Stimulated activated CD4-positive, alpha-beta T cell treated with anti-CD3 and anti-CD28 coated beads, Interleukin-2, amount 100 ng/mL, for 24 hours (primary cell): ENCODE measurements around the gene AUTS2.

Experiments used
- DNase-seq, 2 donors: peaks; one replicate each; pipeline ENCODE4 v3.0.0-alpha.2; 2020

AUTS2 gene

GRCh38 chr7:70298780-70299471 is 700.7 kb downstream of the AUTS2 start:
- no peak for DNase-seq

DNA sequence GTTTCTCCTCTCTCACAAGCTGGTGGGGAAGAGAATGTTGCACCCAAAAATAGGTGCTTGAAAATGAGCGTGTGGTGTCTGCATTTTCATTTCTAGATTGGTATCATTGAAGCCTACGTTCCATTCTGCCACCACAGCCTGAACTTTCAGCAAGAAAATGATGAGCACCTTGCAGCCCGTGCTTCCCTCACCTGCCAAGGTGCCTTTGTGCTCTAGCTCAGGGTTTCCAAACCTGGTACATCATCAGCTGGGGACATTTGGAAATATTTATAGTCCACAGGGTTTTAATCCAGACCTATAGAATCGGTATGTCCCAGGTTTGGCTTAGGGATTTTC is 701.2 kb downstream of the AUTS2 start:
- DNase-seq: no peak

DNA sequence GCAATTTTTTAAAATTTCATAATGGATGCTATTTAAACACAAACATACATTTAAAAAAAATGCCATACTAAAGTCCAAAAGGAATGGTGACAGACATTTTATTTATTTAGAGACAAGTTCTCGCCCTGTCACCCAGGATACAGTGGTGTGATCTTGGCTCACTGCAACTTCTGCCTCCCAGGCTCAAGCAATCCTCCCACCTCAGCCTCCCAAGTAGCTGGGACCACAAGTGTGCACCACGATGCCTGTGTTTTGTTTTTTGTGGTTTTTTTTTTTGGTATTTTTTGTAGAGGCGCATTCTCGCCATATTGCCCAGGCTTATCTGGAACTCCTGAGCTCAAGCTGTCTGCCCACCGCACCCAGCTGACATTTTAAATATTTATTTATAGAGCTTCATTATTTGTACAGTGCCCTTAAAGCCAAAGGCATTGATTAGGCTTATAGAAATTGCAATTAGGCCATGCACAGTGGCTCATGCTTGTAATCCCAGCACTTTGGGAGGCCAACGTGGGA is 703.5 kb downstream of the AUTS2 start:
- DNase-seq: no peak

DNA sequence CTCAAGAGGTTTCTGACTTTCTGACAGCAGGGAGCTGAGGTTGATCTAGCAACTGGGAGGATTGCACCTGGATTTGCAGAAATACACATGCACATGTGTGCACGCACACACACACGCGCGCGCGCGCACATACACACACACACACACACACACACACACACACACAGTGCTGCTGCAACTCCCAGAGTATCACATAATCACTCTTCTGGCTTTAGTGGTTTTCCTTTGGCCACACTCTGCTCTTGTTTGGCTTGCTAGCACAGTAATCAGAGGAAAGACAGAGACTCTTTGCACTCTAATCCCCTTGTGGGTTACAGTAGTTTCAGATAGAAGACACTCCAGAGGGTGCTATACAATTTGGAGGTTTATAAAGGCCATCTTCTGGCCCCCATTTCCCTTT is 705.0 kb downstream of the AUTS2 start:
- DNase-seq: no peak

DNA sequence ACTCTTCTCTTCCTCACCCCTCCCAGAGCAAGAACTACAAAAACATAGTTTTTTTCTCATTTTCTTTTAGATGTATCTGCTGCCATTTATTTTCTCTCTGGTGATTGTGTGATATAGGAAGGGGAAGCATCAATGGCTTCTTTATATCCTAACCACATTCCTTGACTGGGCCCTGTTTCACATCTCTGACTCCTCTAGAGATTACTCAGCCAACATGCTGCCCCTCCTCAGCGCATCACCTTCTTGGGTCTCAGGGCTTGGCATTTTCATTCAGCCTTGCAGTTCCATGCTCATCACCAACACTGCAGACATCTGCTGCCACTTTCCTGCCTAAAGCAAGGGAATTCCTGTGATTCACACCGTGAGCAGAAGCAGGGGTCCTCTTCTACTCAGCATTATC is 705.5 kb downstream of the AUTS2 start:
- DNase-seq: no peak

- DNase-seq: no peak
Observed at GRCh38 chr7:70306173-70306572, 707.9 kb downstream of the AUTS2 start.

DNA sequence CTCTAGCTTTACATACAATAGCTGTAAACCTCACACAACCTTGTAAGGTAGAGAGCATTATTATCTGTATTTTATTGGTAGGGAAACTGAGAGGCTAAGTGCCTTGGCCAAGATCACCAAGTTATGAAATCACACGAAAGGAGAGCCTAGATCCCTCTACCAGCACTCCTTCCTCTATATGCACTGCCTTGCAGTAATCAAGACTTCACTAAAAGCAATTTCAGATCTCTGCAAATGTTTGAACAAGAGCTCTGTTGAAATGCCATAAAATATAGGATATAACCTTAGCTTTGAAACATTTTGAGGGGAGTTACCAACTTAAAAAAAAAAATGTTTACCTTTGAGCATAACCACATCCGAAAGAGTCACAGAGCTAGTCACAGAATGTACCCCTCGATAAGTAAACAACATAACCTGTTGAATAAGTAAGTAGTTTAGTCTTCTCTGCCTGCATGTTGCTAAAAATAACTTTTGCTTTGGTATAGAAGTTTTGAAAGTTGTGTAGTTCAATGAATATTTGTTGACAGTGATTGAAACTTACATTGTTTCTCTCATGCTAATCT is 709.4 kb downstream of the AUTS2 start:
- DNase-seq: no peak

GRCh38 chr7:70312336-70312735 is 714.1 kb downstream of the AUTS2 start:
- DNase-seq: no peak

DNA sequence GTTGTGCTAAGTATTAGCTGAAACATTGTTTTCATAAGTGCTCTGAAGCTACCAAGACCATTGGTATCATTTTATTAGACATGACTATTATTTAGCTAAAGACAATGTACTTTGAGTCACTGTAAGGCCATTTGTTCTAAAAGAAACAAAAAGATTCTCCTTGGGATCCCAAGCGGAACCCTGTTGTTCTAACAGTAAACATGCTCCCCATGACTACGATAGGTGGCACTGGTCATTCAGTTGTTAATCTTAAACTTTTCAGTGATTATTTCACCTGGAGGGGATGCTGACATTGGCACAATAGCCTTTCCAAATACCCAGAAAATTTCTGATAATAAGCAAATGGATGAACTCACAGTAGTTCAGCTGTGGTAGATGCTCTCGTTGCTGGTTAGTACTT is 715.0 kb downstream of the AUTS2 start:
- DNase-seq: no peak

DNA sequence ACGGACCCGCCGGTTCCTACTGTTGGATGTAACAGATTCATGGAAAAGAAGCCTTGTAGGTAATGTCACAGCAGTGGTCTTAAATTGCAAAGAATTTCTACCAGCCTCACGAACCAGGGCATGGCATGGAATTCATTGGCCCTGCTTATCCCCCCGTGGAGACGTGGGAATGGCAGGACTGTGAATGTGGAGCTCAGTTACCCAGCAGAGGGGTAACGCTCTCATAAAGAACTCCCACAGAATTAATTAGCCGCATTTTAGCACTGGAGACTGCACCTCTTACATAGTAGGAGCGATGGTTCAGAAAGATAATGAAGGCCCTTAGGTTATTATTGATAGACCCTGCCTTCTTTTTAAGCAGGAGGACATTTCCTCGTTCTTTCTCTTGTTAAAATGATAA is 715.4 kb downstream of the AUTS2 start:
- DNase-seq: no peak

DNA sequence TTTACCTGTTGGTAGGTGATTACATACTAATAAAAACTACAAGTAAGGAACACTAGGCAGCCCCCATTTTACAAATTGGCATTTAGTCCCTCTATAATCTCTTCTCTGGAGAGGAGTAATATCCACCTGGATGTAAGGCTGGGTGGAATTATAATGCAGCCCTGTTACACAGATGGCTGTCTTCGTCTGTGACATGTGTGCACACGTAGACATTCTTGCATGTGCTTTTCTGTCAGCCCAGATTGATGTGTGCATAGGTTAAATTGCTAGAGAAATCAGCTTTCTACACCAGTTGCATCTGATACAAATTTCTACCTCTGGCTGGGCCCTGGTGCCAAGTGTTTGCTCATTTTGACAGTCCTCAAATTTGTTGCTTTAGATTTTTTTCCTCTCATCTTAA is 715.9 kb downstream of the AUTS2 start:
- no peak for DNase-seq

GRCh38 chr7:70316745-70317144 is 718.5 kb downstream of the AUTS2 start:
- no peak for DNase-seq

DNA sequence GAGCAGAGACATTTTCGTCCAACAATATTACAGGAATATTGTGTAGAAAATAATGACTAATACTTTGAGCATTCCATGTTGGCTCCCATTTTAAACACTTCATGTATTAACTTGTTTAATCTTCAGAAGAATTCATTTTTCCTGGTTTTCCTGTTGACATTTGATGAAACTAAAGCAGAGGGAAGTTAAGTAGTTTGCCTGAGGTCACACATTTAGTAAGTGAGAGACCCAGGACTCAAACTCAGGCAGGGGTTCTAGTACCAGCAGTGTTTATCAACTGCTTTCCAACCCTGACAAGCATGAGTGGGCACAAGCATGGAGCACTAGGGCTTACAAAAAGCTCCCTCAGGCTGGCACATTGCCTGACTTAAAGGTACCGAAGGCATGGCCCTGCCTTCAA is 719.1 kb downstream of the AUTS2 start:
- DNase-seq: no peak

DNA sequence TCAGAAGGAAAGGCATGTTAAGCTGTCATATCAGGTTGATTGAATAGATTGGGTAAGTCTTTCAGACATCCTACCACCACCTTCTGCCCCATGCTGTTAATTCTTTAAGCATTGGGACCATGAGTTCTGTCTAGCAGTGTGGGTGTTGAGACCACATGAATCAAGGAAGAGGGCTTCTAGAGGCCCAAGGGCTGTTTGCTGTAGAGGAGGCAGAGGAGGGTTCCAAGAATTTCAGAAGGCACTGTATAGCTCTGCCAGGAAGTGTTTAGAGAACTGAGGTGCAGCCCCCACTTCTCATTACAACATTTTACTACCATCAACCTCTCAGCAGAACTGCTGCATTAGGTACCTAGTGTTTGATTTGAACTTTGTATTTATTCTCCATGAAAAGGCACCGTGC is 720.2 kb downstream of the AUTS2 start:
- no peak for DNase-seq

DNA sequence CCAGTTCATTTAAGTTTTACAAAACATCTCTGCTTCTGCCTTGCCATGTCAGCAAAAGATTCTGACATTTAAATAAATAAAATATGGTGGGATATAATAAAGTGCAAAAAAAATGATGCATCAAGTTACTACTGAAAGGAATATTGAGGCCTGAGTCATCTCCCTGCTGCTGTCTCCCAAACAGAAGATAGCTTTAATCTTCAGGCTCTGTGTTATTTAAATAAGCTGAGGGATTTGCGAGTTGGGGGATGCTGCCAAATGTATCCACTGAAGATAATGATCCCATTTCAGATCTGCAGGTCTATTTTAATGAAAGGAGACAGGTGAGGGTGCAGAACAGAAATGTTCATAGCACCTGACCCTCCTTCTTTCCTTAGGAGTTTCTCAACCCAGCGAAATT is 720.8 kb downstream of the AUTS2 start:
- DNase-seq: no peak

DNA sequence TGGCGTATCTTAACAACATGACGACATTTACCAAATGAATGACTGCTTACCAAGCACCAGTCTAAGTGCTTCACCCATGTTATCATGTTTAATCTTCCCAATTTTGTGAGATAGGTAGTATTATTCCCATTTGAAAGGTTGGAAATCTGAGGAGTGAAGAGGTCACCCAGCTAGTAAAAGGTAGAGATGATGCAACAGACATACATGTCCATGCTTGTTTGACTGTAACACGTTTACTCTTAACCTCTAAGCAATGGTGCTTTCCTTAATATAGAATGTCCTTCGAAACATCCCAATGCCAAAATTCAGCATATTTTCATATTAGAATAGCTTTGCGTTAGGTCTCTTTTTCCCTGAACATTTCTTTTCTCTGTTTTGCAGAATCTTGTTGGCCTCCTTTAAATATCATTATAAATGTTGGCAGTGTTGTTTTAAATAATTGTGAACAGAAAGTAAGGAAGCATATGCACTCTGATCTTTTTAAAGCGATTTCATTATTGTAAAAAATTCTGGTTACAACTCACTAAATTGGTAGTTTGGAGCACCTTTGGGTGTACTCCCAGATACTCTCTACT is 722.8 kb downstream of the AUTS2 start:
- DNase-seq: no peak

GRCh38 chr7:70322856-70323255 is 724.6 kb downstream of the AUTS2 start:
- no peak for DNase-seq

- no peak for DNase-seq
Observed at GRCh38 chr7:70325509-70326101, 727.3 kb downstream of the AUTS2 start.

DNA sequence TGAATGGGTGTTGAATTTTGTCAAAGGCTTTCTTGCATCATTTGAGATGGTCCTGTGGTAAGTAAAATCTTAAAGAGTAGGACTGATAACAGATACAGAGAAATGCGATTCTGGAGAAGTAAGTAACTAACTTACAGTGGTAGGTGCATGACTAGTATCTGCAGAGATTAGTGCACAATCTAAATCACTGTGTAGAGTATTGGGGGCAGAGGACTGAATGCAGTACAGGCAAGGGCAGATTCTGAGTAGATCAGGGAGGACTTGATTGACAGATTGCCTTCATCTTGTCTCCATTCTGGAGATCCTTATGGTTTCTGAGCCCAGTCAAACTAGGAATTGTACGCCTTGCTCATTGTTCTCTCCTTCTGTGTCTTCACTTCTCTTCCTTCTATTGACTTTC is 736.0 kb downstream of the AUTS2 start:
- no peak for DNase-seq

GRCh38 chr7:70334871-70335270 is 736.6 kb downstream of the AUTS2 start:
- no peak for DNase-seq

GRCh38 chr7:70336536-70336935 is 738.3 kb downstream of the AUTS2 start:
- no peak for DNase-seq

DNA sequence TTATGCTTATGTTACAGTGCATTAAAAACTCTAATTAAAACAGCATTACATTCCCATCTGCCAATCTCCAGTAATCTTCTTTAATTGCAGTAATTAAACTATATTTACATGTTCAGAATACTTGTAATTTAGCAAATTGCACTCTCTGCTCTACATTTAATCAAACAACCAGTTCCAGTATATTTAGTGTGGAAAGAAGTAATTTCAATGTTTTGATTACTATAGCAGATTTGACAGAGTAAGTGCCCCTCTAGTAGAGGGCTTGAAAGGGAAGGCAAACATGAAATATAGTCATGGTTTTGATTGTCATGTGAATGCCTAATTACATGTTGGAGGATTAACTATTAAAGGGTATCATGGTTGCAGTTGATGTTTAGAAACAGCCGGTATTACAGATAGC is 739.7 kb downstream of the AUTS2 start:
- no peak for DNase-seq

DNA sequence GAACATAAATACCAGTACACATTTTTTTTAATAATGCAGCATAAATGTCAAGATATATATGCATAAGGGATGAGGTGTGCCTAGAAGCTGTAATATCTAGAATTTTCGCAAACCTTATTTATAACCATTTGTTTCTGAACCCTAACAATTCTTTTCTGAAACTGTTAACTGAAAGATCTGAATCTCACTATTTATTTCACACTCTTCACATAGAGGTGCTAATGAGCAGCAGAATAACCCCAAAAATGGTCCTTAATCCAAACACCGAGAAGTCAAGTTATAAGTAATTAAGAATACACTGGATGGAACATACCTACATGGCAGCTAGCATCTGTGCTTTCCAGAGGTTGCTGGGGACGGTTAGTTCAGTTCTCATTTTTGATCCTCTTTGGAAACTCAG is 742.0 kb downstream of the AUTS2 start:
- no peak for DNase-seq

DNA sequence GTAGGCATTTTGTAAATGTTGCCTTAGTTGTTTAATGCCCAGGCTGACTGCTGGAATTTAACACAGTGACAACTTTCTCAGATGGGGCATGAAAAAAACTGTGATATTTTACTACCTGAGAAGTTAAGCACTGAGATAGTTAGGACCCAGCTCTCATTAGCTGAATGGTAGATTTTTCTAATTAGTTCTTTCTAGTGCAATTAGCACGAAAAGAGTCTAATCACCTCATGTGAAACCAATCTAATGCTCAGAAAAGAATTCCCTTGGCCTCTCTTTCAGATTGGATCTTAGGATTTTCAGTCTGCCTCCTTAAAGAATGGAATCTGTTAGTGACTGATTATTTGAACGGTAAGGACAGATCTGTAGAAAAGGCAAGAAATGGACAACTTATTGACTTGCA is 743.2 kb downstream of the AUTS2 start:
- no peak for DNase-seq
